ENCODE data around the gene BRD1.

DNA sequence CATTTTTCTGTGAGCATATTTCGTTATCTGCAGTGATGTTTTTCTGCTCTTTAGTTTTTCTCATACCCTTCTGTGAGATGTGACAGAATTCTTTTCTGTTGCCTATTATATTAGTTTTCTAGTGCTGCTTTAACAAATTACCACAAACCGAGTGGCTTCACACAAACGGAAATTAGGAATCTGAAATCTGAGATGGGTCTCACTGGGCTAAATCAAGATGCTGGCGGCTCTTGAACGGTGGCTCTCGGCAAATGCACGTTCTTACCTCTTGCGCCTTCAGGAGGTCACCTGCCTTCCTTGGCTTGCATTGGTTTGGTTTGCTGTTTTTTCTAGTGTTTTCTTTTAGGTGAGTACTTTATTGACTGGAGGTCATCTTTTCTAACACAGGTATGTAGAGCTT, 39.0 kb upstream of the BRD1 start:
- TF ChIP-seq, protein P1, sequence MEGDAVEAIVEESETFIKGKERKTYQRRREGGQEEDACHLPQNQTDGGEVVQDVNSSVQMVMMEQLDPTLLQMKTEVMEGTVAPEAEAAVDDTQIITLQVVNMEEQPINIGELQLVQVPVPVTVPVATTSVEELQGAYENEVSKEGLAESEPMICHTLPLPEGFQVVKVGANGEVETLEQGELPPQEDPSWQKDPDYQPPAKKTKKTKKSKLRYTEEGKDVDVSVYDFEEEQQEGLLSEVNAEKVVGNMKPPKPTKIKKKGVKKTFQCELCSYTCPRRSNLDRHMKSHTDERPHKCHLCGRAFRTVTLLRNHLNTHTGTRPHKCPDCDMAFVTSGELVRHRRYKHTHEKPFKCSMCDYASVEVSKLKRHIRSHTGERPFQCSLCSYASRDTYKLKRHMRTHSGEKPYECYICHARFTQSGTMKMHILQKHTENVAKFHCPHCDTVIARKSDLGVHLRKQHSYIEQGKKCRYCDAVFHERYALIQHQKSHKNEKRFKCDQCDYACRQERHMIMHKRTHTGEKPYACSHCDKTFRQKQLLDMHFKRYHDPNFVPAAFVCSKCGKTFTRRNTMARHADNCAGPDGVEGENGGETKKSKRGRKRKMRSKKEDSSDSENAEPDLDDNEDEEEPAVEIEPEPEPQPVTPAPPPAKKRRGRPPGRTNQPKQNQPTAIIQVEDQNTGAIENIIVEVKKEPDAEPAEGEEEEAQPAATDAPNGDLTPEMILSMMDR (conservative IDR thresholded peaks at IDR 0.05; ENCODE audit: low read depth in 2 of 2), result no peak
- TF ChIP-seq, protein P2, sequence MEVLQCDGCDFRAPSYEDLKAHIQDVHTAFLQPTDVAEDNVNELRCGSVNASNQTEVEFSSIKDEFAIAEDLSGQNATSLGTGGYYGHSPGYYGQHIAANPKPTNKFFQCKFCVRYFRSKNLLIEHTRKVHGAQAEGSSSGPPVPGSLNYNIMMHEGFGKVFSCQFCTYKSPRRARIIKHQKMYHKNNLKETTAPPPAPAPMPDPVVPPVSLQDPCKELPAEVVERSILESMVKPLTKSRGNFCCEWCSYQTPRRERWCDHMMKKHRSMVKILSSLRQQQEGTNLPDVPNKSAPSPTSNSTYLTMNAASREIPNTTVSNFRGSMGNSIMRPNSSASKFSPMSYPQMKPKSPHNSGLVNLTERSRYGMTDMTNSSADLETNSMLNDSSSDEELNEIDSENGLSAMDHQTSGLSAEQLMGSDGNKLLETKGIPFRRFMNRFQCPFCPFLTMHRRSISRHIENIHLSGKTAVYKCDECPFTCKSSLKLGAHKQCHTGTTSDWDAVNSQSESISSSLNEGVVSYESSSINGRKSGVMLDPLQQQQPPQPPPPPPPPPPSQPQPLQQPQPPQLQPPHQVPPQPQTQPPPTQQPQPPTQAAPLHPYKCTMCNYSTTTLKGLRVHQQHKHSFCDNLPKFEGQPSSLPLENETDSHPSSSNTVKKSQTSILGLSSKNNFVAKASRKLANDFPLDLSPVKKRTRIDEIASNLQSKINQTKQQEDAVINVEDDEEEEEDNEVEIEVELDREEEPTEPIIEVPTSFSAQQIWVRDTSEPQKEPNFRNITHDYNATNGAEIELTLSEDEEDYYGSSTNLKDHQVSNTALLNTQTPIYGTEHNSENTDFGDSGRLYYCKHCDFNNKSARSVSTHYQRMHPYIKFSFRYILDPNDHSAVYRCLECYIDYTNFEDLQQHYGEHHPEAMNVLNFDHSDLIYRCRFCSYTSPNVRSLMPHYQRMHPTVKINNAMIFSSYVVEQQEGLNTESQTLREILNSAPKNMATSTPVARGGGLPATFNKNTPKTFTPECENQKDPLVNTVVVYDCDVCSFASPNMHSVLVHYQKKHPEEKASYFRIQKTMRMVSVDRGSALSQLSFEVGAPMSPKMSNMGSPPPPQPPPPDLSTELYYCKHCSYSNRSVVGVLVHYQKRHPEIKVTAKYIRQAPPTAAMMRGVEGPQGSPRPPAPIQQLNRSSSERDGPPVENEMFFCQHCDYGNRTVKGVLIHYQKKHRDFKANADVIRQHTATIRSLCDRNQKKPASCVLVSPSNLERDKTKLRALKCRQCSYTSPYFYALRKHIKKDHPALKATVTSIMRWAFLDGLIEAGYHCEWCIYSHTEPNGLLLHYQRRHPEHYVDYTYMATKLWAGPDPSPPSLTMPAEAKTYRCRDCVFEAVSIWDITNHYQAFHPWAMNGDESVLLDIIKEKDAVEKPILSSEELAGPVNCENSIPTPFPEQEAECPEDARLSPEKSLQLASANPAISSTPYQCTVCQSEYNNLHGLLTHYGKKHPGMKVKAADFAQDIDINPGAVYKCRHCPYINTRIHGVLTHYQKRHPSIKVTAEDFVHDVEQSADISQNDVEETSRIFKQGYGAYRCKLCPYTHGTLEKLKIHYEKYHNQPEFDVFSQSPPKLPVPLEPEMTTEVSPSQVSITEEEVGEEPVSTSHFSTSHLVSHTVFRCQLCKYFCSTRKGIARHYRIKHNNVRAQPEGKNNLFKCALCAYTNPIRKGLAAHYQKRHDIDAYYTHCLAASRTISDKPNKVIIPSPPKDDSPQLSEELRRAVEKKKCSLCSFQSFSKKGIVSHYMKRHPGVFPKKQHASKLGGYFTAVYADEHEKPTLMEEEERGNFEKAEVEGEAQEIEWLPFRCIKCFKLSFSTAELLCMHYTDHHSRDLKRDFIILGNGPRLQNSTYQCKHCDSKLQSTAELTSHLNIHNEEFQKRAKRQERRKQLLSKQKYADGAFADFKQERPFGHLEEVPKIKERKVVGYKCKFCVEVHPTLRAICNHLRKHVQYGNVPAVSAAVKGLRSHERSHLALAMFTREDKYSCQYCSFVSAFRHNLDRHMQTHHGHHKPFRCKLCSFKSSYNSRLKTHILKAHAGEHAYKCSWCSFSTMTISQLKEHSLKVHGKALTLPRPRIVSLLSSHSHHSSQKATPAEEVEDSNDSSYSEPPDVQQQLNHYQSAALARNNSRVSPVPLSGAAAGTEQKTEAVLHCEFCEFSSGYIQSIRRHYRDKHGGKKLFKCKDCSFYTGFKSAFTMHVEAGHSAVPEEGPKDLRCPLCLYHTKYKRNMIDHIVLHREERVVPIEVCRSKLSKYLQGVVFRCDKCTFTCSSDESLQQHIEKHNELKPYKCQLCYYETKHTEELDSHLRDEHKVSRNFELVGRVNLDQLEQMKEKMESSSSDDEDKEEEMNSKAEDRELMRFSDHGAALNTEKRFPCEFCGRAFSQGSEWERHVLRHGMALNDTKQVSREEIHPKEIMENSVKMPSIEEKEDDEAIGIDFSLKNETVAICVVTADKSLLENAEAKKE (CRISPR knock-in tag; IDR thresholded peaks at IDR 0.05), result no peak
- TF ChIP-seq CREB1 (CRISPR knock-in tag; IDR thresholded peaks at IDR 0.05; ENCODE audit: low read depth) (no peak), POLR2AphosphoS5 (IDR thresholded peaks at IDR 0.05; ENCODE audit: low read depth) (no peak), EZH2 (IDR thresholded peaks at IDR 0.05; ENCODE audit: low read depth, unreplicated experiment) (no peak), STAT1 (IDR thresholded peaks at IDR 0.05; ENCODE audit: unreplicated experiment) (no peak), JUNB (IDR thresholded peaks at IDR 0.05; ENCODE audit: unreplicated experiment) (no peak), EZH2phosphoT487 (IDR thresholded peaks at IDR 0.05; ENCODE audit: unreplicated experiment) (no peak), NANOG (IDR thresholded peaks at IDR 0.05; ENCODE audit: borderline replicate concordance) (no peak)
- TF ChIP-seq, protein P3, sequence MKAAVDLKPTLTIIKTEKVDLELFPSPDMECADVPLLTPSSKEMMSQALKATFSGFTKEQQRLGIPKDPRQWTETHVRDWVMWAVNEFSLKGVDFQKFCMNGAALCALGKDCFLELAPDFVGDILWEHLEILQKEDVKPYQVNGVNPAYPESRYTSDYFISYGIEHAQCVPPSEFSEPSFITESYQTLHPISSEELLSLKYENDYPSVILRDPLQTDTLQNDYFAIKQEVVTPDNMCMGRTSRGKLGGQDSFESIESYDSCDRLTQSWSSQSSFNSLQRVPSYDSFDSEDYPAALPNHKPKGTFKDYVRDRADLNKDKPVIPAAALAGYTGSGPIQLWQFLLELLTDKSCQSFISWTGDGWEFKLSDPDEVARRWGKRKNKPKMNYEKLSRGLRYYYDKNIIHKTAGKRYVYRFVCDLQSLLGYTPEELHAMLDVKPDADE (IDR thresholded peaks at IDR 0.05), result no peak
- TF ChIP-seq, protein P4, sequence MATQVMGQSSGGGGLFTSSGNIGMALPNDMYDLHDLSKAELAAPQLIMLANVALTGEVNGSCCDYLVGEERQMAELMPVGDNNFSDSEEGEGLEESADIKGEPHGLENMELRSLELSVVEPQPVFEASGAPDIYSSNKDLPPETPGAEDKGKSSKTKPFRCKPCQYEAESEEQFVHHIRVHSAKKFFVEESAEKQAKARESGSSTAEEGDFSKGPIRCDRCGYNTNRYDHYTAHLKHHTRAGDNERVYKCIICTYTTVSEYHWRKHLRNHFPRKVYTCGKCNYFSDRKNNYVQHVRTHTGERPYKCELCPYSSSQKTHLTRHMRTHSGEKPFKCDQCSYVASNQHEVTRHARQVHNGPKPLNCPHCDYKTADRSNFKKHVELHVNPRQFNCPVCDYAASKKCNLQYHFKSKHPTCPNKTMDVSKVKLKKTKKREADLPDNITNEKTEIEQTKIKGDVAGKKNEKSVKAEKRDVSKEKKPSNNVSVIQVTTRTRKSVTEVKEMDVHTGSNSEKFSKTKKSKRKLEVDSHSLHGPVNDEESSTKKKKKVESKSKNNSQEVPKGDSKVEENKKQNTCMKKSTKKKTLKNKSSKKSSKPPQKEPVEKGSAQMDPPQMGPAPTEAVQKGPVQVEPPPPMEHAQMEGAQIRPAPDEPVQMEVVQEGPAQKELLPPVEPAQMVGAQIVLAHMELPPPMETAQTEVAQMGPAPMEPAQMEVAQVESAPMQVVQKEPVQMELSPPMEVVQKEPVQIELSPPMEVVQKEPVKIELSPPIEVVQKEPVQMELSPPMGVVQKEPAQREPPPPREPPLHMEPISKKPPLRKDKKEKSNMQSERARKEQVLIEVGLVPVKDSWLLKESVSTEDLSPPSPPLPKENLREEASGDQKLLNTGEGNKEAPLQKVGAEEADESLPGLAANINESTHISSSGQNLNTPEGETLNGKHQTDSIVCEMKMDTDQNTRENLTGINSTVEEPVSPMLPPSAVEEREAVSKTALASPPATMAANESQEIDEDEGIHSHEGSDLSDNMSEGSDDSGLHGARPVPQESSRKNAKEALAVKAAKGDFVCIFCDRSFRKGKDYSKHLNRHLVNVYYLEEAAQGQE (IDR thresholded peaks at IDR 0.05; ENCODE audit: unreplicated experiment), result no peak

Measured in GM23338 (cell line).